B cell (primary cell): ENCODE measurements around the gene DNAJC10.

ENCODE experiments used
- CTCF ChIP-seq: fragments of 200-600 bp; IDR thresholded peaks from one replicate; pipeline ENCODE4 v1.8.0; 2022; ENCODE audit warnings: antibody characterized with exemption, mild to moderate bottlenecking
- EZH2 ChIP-seq: IDR thresholded peaks from 2 replicates; pipeline ENCODE4 v1.6.1; 2012; ENCODE audit warnings: borderline replicate concordance, low read depth, mild to moderate bottlenecking, moderate library complexity, low read length; ENCODE audit not compliant: insufficient read depth, poor library complexity, severe bottlenecking

GRCh38 chr2:182706751-182707150, 9.3 kb upstream of the DNAJC10 start:
- TF ChIP-seq CTCF, result no peak
- TF ChIP-seq EZH2, result no peak
